HG02759 (cell line): ENCODE data around the gene FAM72B.
A peak's percentile ranks its signal among the peaks of the same experiment; 100 is the strongest.
"Not testable (repeated sequence)": the region's sequence is repeated elsewhere in the genome, so short reads cannot be mapped to it uniquely, and the experiment has no call there.

Experiments used
- ATAC-seq: cut with Tn5 transposase; IDR thresholded peaks from one replicate; pipeline ENCODE4 v1.9.1; 2021; ENCODE audit warnings: mild to moderate bottlenecking, moderate library complexity; ENCODE audit not compliant: unreplicated experiment

FAM72B gene

DNA sequence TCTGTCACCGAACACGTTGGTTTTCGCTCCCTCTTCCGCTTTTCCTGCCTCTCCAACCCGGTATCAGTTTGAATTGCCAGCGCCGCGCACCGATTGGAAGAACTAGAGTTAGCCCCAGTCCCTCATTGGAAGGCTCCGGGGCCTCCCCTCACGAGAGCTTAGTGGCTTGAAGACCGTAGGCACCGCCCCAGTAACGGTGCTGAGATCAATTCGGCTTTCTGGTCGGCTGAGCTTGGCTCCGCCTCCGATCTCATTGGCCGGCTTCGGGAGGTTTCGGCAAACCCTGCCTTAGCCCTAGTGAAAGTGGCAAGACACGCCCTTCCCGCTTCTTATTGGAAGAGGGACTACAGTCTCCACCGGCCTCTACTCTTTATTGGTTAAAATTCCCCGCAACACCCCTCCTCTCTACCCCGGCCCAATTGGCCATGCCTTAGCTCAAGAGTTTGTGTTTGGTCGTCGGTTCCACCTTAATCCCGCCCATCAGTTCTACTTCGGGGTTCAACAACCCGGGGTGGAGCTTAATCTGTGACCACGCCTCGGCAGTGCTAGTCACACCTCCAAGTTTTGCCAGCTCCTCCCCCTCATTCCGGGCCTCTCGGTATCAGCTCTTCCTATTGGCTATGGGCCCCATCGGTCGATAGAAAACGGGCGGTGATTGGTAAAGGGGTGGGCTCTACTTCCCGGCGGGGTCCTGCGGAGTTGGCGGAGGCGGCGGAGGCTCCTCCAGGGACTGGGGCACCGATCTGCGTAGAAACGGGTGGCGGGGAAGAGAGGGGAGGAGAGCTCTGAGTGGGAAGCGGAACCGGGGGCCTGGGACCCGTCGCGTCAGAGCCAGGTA, at the start of gene FAM72B, which contains the start of gene SRGAP2C:
Gene FAM72B, minus strand, starts transcription at position 51 of the 838 bp plus-strand sequence. CDS start 851 bp downstream, outside the sequence.
Gene SRGAP2C, plus strand, starts transcription at position 686 of the 838 bp plus-strand sequence. CDS start 2,472 bp downstream, outside the sequence.
- ATAC-seq = peak; percentile 88

DNA sequence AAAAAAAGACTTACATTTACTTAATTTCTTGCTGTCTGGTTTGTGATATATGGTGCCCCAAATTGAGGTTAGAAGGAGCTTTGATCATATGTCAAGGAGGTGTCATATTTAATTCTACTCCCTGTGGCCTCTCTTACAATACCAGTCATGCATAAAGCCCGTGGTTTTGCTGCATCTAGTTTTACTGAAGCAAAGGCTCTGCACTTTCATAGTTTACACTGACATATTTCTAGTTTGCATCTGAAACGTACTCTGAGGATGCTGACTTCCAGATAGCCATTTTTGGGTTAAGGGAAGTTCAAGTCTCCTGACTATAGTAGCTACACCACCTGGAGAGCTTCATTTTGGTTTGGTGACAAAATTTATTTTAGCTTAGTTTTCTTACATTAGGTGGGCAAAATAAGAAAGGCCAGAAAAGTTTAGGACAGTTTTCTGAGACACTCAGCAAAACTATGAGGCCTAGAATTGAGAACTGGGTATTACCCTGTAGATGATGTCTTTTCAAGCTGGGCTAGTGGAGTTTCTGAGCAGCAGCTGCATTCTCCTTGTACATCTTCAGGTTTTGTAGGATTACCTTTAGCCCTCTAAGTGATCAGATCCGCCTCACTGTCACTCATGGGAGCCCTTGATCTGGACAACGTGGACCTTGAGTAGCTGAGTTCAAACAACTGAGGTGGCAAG, 48.4 kb upstream of the FAM72B start:
- ATAC-seq = peak; percentile 54

DNA sequence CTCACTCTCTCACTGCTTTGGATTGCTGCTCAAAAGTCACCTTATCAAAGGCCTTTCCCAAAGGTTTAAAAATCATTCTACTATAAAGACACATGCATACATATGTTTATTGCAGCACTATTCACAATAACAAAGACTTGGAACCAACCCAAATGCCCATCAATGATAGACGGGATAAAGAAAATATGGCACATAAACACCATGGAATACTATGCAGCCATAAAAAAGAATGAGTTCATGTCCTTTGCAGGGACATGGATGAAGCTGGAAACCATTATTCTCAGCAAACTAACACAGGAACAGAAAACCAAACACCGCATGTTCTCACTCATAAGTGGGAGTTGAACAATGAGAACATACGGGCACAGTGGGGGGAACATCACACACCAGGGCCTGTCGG, 46.5 kb upstream of the FAM72B start:
- not testable (repeated sequence) for ATAC-seq

DNA sequence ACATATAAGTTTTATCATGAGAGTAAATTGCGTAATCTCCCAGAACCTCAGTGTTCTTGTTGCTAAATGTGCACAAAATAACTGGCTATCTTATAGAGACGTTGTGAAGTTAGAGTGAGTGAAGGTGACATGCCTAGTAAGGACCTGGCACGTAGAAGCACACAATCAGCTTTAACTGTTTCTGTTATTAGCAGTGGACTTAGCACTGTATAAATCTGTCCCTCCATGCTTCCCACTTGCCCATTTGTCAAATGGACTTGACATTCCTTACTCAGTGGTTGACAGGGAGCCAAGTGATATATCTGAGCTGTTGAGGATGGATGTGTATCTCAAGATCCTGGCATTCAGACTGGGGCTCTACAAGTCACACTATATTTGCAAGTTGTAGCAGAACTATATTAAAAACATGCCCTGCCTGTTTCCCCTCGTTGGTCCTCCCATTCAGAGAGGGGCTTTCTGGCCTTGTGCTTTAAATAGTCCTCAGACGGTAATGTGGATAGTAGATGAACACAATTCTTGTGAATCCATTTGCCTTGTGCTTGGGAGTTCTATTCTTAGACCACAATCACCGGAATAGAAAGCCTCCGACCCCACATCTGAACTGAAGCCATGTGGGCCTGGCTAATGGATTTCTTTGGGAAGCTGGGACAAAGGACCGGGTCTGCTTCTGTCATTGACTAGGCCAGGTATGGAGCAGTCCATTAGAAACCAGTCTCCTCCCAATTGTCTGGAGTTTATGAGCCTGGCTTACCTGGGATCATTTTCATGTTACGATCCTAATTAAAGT, 43.6 kb upstream of the FAM72B start:
- ATAC-seq = not testable (repeated sequence)

DNA sequence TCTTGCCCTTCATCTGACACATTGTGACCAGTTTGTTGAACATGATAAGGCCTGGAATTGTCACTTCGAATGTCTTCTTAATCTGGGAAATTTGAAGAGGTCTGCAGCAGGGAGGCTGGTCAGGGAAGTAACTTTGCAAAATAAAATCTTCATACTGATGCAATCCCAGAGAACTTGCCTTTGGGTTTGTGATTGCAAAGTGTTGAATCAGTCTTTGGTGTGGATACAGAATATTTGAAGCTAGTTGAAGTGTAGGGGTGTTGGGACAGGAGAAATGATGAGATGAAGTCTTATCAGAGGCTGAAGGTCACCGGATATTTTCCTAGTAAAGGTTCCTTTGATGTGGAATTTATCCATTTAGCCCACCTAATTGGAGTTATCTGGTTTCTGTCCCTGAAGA, 42.8 kb upstream of the FAM72B start:
- not testable (repeated sequence) for ATAC-seq

DNA sequence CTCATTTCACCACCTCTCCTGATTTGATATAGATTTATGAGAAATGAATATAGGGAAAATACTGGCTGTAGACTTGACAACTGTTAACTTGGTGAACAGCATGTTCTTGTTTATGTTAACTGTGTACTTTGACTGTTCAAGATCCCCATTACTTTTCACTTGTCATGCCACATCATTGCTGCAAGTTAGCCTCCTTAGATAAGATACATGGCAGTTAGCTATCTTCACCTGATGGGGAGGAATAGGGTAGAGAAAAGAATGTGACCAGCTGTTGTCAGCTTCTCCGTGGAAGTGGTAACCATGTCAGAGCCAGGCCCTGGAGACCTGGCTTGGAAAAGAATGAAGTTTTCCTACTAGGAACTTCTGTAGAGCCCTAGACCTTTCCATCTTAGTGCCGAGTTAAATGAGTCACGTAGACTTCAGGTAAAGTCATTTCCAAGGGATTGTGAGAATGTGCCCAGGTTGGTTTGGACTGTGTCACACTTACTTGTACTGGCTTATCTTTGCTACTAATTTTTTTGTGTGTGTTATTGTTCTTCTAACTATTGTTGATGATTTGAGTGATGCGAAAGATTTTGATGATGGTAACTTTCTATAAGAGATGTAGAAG, 42.3 kb upstream of the FAM72B start:
- ATAC-seq = not testable (repeated sequence)

DNA sequence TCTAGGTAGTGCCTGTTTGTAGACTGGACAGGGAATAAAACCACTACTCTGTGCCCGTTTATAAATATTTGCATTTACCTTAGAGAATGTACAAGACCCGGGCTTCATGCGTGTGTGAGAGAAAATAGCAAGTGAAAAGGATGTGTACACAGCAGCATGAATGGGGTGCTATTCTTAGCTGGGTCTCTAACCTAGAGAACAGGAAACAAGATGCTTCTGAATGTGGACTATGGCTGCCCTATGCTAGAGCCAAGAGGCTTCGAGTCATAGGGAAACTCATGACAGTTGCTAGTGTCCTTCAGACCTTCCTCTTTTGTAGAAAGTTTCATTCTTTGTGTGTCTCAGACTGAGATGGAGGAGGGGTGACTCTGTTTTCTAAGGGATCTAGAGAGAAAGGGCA, 40.6 kb upstream of the FAM72B start:
- peak; percentile 98 for ATAC-seq

DNA sequence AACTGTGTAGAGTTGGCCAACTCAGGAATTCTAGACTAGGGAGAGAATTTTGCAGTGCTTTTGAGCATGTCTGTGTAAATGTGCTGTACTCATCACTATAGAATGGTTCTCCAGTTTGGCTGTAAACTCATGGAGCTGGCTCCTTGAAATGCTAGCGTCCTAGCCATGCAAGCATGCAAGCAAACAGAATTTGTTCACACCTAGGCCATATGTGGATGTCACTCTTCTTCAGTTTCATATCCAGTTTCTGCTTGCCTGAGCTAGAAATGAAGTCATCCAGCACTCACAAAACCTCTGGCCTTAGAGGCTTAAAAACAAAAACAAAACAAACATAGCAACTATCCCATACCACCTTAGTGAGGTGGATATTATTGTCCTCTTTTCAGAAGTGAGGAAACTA, 37.6 kb upstream of the FAM72B start:
- ATAC-seq = peak; percentile 41

DNA sequence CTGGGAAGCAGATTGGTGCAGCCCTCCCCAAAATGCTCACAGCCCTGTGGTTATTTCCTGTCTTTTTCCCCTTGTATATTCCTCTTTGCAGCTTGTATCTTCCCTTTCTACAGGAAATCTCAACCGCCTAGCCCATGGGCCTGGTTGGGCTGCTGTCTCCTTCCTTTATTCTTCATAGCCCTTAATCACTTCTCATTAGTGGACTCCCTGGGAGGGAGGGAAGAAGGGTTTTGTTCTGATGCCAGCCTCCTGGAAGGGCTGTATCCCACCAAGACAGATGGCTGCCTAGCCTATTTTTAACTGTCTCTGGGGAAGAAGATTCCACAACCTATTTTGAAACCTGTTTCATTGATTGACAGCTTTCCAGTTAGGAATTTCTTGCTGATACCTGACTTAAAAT, 32.5 kb upstream of the FAM72B start:
- not testable (repeated sequence) for ATAC-seq

DNA sequence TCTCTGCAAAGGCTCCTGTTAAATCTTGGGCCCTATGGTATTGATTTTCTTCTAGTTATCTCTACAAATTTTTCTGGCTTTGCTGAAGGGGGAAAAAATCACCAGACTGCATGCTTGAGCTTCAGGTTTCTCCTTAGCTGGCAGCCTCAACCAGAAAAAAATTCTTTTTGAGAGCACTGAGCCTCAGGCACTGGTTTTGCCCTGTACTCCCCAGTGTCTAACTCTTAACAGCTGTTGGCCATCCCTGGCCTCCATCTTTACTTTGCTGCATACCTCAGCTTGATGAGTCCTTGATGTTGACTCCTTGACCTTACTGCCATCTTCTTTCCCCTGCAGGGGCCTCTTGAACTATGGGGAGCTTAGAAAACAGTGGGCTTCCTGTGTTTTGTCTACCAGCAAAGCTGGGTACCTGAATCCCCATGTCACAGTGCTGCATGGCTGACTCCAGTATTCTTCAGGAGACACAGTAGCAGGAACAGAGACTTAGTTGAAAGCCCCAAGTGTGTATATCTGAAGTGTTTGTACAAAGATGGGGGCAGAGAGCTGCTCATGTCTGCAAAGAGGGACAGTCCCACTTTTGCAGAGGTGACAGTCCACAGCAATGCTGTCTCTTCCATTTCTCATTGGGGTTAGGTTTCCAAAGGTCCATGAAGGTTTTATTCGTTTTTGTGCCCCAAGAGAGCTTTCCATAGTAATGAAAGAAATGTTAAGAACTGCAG, 31.7 kb upstream of the FAM72B start:
- ATAC-seq = not testable (repeated sequence)

DNA sequence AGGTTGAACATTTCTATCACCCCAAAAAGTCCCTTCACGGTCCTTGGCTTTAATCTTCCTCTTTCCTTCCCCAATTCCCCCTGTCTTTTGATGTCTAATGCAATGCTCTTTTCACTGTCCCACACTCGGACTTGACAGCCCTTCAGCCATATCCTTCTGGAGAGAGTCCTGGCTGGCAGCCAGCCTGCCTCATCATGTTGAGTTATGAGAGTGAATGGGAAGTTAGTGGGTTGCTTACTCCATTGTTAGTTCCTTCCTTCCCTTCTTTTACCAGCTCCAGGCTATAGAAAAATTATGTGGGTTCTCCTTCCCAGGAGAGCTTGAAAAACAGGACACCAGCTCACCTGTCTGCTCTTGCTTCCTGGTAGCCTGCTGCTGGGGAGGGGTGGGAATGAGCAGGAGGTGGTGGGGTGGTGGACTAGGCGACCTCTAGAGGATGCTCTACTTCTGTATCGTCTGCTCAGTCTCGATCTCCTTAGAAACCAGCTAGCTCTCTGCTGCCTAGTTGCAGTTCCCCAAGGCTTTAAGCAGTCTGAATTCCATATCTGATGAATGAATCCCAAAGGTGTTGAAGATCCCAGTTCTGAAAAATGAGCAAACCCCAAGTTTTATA, 30.5 kb upstream of the FAM72B start:
- not testable (repeated sequence) for ATAC-seq

DNA sequence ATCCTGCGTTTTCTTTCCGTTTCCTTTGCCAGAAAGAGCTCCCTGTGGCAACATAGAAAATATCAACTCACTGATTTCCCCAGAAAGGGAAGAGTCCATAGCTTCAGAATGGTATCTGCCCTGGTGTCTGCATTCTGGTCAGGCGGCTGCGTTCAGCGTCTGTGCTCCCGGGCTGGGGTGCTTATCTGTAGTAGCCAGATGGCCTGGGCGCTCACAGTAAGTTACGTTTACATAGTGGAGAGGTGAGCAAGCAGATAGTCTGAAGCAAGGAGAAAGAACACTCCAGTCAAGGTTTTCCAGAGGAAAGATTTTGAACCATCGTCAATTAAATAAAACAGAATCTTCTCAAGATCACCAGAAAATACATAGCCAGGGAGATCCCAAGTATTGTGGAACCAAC, 29.4 kb upstream of the FAM72B start:
- not testable (repeated sequence) for ATAC-seq

DNA sequence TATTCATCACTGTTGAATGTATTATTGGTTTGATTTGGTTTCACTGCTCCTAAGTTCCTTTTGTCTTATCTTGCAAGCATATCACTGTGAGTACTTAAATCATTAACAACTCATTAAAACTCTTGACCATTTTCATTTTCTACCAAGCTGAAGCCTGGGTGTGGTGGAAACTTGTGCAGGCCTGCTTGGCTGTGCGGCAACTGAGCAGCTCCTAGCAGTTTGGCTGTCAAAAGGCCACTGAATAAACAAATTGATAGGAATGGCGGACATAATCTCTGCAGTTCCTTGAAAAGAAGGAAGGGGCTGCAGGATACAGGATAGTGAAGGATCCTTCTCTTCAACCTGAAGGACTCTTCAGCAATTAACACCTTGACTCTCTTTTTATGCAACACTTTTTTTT, 26.6 kb upstream of the FAM72B start:
- not testable (repeated sequence) for ATAC-seq

DNA sequence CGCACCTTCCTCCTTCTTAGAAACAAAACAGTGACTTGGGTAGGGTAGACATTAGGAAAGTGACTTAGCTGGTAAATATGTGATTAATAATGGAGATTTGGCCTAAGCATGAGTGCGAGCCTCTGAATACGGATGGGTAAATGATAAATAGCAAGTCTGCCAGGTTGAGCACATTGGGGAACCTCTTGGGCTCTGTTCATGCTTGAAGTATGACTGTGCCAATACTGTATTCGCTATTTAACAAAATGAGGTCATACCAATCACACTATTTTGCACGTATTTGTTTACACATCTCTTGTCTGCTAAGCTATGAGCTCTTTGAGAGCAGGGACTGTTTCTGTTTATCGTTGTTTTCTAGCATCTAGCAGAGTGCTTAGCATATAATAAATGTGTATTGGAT, 24.2 kb upstream of the FAM72B start:
- not testable (repeated sequence) for ATAC-seq

DNA sequence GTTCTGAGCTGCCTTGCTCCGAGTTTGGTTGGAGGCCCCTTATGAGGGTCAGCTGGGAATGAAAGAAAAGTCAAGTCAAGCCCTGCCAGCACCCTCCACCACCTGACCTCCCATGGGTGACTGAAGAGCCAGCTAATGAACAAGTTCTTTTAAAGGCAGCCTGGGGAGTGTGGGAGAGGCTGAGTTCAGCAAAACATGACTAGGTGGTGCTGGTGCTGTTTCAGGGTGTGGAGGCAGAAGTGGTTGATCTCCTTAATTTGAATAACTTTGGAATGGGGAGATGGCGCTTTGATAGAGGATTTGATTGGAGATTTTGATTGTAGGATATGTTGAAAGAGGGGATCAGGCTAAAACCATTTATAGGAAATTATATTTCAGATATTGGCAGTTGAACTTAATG, 23.2 kb upstream of the FAM72B start:
- not testable (repeated sequence) for ATAC-seq

DNA sequence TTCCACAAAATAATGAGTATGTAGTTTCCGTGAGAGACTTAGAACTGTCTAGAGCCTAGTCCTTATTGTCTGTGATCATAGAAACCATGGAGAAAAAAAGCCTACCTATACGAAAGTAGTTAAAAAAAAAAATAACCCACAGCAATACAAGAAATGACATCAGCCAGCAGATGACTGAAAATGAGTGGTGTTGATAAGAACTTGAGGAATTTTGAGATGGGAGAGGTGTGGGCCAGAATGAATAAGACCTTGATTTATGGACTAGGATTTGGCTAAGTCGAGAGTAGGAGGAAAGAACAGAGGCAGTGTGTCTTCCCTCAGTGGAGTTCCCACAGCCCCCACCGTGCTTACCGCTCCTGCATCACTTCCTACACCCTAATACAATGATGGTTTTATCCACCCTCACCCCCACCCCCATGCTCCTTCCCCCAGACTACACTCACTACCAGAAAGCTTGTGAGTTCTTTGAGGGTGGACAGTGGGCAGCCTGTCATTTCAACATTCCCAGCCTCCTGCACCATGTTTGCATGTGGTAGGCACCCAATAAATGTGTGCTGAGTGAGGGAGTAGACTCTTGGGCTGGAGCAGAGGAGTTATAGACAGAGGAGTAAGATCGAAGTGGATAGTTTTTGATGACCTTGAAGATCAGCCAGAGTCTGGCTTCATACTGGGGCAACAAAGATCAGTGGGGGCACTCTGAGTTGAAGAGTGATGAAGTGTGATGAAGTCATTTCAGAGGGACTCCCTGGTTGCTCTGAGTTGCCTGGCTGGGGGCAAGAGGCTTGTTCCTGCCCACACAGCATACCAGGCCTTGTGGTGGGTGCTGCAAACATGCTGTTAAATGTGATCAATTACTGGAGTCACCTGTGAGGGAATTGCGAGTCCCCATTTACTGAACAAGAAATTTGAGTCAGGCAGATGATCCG, 21.9 kb upstream of the FAM72B start:
- not testable (repeated sequence) for ATAC-seq

DNA sequence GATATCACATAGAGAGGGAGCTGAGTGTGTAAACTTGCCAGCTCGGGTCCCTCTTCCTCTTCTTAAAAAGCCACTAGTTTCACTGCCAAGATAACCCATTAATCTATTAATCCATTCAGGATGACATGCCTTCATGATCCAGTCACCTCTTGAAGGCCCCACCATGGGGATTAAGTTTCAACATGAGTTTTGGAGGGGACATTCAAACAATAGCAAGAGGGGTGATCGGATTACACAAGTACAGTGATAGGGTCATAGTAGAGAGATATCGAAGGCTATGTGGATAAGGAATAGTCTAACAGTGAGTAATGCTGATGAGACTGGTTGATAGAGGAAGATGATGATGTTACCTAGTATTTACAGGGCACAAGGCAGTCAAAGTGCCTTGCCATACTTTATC, 18.8 kb upstream of the FAM72B start:
- ATAC-seq = not testable (repeated sequence)
